Peyer's patch (tissue), 4 donors: ENCODE results near the gene LHFPL2.

Experiments
- CTCF ChIP-seq, 6 experiments: fragments of 450-650 bp in 4 of 6; fragments of 200-600 bp in 2 of 6; sonication (generic) in 1 of 6; IDR thresholded peaks; one replicate each; pipeline ENCODE4 v1.5.1; 2017 to 2019; ENCODE audit warnings: antibody characterized with exemption in 6 of 6, mild to moderate bottlenecking in 3 of 6, moderate library complexity in 1 of 6
- POLR2A ChIP-seq, 2 donors: fragments of 450-650 bp; IDR thresholded peaks; one replicate each; pipeline ENCODE4 v1.5.1; 2017; ENCODE audit warnings: antibody characterized with exemption in 2 of 2, mild to moderate bottlenecking in 2 of 2, moderate library complexity in 2 of 2

GRCh38 chr5:78592735-78593386, 55.7 kb downstream of the LHFPL2 start:
- TF ChIP-seq CTCF (IDR thresholded peaks at IDR 0.05): no peak
- no peak for TF ChIP-seq POLR2A (IDR thresholded peaks at IDR 0.05)
